ENCODE data around the gene ARAP1. TPM values are rescaled to one million over a fixed set of nuclear protein-coding genes. Genes with fewer than 3 reads are reported as not detected.

ARAP1 gene
- polyA plus RNA-seq, 3 donors: 31.5 to 109 (median 49.9) TPM

DNA sequence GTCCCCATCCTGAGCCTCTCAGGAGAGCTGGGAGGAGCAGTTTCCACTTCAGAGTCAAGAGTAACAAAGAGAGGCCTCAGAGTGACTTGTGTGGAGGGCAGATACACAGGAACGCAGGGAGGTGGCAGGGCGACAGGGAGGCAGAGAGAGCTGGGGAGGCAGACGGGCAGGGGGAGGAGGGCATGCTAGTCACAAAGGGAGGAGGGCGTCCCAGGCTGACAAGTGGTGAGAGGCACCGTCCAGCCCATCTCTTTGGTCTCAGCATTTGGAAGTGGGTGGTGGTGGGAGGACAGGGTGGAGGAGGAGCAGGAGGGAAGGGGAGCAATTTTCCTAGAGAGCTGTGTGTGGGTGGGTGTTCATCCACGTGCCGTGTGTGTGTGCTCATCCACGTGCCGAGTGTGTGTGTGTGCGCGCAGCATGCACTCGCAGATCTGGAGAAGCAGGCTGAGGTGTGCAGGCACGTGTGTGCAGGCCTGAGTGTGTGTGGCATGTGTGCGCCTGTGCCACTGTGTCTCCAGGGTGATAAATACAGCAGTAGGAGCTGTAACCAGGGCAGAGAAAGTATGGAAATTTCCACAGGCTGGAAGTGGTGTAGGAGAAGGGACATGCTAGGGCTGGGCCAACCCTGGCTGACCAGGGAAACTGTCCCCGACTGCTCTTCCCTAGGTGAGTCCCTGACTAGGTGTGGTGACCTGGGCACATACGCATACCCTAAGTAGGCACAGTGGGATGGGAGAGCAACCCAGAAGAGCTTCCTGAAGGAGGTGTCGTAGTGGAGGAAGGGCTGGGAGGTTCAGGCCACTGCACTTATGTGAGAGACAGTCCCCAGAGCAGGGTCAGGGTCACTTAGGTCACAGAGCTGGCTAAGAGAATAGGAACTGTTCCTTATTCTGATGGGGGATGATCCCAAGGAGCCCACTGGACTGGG is 70.7 kb downstream of the ARAP1 start:
- 29 to 43% (median 41%) methylated on average over 17 of the region's 17 CpGs for whole genome bisulfite sequencing, 3 donors
- no peak overlapping the region for H3K27ac ChIP-seq (ENCODE audit: low read depth, low read length)

DNA sequence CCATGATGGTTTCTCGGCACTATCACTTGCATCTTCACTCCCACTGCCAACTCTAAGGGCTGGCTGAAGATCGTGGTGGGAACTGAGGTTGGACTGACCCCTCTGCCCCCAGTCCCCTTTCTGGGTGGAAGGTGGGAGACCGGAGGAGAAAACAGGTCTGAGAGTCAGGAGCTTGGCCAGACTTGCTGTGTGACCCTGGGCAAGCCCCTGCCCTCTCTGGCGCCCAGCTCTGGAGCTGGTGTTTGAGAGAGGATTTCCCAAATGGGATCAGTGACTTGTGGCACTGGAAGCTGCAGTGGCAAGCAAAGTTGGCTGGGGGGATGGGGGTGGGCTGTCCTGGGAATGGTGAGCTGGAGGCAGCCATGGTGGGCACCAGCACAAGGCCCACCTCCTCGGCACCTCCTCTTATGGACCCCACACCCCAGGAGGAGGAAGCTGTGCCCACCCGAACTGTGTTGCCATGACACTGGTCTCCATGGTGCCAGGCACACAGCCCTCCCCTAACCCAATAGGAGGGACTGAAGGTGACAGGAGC is 71.5 kb downstream of the ARAP1 start:
- WGBS, 3 donors: 54 to 66% (median 65%) methylated on average over 6 of the region's 6 CpGs
- H3K27ac ChIP-seq (ENCODE audit: low read depth, low read length): no peak overlapping the region

DNA sequence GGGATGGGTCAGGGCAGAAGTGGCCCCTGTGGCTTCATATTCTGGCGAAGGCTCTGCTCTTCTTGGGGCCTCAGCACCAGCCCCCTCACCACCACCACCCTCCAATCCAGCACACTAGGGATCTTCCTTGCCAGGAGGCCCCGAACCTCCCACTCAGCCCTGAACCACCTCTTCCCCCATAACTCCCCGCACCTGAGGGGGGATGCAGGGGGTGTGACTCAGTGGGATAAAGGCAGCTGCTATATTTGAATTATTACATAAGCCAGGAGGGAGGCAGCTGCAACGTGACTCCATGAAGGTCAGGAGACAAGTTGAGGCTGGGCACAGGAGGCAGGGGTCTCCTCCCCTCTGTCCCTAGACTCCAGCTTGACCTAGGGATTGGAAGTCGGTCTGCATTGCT is 72.3 kb downstream of the ARAP1 start:
- WGBS, 3 donors: 51 to 67% (median 58%) methylated on average over 5 of the region's 5 CpGs
- H3K27ac ChIP-seq (ENCODE audit: low read depth, low read length): no peak overlapping the region

DNA sequence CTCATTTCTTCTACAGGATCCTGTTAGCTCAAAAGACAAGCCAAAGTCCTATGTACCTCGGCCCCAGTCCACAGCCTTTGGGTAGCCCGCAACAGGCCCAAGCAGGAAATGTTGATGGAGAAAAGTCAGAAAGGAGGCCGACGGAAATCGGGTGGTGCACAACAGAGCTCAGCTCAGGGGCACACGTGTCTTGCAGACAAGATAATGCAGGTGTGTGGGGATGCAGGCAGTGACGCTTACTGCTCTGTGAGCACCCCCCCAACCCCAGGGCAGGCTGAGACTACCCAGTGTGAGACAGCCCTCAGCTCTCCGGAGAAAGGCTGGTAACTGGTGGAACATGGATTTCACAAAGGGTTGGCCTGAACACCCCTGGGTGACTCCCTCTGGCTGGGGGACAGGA is 73.7 kb downstream of the ARAP1 start:
- 62 to 76% (median 72%) methylated on average over 8 of the region's 8 CpGs for WGBS, 3 donors
- no peak overlapping the region for H3K27ac ChIP-seq (ENCODE audit: low read depth, low read length)

DNA sequence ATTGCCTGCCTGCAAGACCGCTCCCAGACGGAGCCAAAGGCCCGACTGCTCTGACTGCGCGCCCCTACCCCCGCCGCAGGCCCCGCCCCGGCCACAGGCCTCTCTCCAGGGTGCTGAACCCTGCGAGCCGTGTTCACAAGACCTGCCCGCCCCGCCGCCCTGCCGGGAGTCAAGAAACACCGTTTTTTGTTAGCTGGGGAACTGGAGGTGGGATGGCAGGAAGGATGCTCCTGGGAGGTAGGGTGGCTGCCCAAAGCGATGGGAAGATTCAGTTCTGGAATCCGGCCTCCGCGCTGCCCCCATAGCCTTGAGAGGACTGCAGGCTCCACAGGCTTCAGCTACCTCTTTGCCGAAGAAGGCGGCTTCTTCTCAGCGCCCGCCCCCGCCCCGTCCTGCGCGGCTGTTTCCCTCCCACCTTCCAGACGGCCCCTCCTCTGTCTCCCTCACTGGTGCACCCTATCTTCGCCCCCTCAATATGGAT is 75.3 kb downstream of the ARAP1 start:
- 2 to 4% (median 3%) methylated on average over 30 of the region's 30 CpGs for WGBS, 3 donors
- H3K27ac ChIP-seq (ENCODE audit: low read depth, low read length): no peak overlapping the region

DNA sequence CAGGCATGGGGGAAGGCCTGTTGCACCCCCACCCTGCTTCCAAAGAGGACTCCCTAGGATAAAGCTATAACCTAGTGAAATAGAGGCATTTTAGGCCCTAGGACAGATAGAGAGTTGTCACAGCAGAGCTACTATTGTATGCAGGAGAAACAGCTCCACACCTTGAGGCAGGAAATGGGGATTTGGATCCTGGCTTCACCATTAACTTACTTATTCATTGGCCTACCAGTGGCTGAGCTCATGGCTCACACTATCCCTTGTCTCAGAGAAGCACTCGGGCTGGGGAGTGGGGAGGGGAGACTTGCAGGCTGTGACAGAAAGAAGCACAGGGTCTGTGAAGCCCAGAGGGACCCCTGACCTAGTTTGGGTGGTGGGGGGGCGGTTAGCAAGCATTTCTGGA is 77.0 kb downstream of the ARAP1 start:
- no peak overlapping the region for H3K27ac ChIP-seq (ENCODE audit: low read depth, low read length)
- WGBS, 3 donors: 28 to 54% (median 33%) methylated on average over 2 of the region's 2 CpGs

DNA sequence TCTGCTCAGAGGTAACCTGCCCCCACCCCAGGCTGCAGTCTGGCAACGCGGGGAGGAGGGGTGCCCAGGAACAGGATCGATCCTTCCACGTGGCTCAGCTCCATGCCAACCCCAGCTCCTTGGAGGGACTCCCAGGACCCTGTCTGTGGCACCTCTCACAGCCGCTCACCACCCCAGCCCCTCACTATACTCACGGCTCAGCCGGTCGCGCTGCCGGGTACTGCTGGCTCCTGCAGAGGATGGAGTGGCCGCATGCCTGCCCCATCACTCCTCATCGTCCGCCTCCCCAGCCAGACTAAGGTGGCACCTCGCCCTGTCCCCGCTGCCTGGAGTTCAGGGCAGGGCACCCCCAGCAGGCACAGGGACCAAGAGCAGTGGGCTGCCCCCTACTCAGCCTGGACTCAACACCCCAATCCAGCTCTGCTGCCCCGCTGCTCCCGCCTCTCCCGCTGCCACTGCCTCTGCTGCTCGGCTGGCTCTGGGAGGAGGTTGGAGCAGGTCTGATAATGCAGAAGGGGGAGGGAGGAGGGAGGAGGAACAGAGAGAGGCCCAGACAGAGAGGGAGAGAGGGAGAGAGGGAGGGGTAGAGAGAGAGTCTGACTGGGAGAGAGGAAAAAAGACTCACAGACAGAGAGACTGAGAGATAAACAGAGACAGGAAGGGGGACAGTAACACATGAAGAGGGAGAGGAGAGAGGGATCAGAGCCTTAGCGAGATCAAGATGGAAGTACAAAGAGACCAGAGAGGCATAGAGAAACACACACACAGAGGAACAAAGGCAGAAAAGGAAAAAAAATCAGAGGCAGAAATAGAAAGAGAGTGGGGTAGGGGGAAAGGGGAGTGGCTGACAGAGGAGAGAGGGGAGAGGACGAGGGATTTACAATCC is 78.0 kb downstream of the ARAP1 start, which contains the start of gene PDE2A:
Gene PDE2A, minus strand, starts transcription at position 480 of the 886 bp plus-strand sequence. Its CDS starts 215 bp downstream, at position 265.
- 6 to 7% (median 7%) methylated on average over 21 of the region's 21 CpGs for WGBS, 3 donors
- no peak within 1 kb of the TSS for H3K27ac ChIP-seq (ENCODE audit: low read depth, low read length)

DNA sequence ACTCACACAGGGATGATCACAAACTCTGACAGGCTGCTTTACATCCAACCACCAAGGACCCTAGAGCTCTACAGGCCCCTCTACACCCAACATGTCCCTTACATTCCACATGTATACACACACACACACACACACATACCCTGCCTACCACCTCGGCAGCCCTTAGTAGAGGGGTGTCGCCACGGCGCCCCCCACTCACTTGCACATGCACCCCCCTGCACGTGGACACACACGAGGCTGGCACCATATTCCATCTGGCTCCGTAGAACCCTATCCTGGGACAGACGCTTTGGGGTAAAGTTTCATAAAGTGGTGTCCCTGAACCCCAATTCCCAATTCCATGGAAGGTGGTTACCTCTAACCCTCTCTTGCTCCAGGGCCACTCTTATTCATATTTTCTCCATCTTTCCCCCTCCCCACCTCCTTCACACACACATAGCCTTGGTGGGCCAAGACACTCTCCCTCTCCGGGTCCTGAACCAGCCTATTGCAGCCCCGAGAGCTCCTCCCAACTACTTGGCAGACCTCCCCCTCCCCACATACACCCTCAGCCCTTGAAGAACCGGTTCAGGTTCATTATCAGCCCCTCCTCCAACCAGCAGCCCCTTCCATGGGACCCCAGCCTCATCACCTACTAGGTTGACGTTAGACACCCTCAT is 78.8 kb downstream of the ARAP1 start:
- no peak overlapping the region for H3K27ac ChIP-seq (ENCODE audit: low read depth, low read length)
- WGBS, 3 donors: 23 to 31% (median 29%) methylated on average over 12 of the region's 12 CpGs

DNA sequence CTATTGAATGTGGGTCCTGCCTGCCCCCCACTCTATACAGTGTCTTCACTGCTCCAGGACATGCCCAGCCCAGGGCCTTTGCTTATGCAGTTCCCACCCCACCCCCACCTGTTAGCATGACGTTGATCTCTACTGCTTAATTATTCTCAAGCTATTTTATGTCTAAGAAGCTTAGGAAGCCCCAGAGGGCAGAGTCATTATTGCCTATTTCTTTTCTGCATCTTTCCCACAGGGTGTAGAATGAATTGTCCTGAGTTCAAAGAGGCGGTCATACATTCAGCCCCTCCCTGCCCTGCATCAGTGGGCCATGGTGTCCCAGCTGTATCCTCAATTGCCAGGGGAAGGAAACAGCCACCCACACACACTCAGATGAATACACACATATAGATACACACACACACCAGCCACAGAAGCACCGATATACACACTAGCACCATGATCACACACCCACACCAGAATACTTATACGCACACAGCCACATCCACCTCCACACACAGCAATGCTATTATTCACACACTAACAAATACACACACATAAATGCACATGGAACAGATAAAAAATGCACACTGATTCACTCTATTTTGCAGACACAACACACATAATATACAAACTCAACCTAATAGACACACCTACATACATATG is 79.5 kb downstream of the ARAP1 start:
- H3K27ac ChIP-seq (ENCODE audit: low read depth, low read length): no peak overlapping the region
- 57 to 64% (median 59%) methylated on average over 4 of the region's 4 CpGs for WGBS, 3 donors

DNA sequence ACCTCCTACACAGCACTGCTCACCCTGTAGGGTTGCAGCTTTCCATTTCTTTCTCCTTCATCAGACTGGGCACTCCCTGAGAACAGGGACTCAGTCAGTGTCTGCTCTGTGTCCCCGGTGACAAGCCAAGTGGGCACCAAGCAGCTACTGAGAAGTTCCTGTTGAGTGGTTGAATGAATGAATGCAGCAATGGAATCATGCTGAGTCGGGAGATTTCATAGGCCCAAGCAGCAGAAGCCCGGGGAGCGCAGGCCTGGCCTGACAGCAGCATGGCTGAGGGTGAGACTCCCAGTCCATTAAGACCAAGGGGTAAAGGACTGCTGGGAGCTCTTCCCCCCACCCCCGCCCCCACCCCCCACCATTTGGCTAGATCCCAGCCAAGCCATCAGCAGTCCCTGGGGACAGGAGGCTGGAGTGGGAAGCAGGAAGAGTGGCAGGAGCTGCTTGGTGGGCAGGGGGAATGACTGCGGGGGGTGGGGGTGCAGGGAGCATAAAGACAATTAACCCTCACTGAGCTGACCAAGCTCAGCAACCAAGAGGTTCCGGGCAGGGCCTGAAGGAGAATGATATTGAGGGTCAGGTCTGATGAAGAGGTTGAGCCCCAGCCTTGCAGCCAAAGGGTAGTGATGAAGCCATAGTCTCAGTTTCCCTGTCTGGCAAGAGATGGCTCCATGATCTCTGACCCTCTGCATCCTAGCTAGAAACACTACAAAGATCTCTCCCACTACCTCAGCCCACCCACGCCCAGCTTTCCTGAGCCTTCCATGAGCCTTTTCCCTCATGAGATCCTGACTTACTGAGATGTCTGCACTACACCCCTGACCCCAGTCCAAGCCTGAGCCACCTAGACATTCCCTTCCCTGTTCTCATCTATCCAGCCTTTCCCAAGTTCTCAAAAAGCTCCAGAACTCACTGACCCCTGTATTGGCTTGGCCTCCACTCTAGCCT is 80.8 kb downstream of the ARAP1 start:
- no peak overlapping the region for H3K27ac ChIP-seq (ENCODE audit: low read depth, low read length)
- 48 to 56% (median 53%) methylated on average over 8 of the region's 8 CpGs for WGBS, 3 donors

DNA sequence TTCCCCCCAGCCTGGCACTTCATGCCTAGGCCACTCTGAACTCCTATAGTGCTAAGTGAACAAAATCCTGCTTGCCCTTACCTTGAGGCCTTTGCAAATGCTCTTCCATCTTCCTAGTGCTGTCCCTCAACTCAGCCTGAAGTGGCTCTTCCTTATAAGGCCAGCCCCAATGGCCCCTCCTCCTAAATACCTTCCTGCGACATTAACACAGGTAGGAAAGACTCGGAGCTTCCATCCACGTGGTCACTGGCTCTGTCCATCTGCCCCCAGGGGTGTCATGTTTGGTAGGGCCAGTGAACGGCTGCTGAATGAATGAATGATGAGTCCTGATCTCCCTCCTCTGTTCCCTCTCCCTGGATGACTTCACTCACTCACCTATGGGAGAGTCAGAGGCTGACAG is 82.2 kb downstream of the ARAP1 start:
- 40 to 58% (median 48%) methylated on average over 4 of the region's 4 CpGs for WGBS, 3 donors
- no peak overlapping the region for H3K27ac ChIP-seq (ENCODE audit: low read depth, low read length)

DNA sequence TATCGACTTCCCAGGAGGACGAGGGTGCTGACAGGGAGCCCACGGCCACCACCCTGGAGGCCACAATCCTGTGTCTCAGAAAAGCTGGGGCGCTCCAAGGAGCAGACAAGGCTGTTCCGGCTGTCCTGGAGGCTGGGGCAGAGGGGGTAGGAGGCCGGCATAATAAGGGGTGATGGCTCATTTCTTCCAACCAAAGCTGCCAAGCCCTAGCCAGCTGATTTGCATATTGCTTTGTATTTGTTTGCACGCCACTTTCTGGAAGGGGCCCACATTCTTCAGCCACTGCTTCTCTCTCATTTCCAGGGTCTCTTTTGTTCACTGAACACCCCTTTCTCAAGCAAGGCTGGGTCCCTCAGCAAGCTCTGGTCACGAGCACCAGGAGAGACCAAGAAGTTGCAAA is 82.7 kb downstream of the ARAP1 start:
- 59 to 75% (median 72%) methylated on average over 8 of the region's 8 CpGs for WGBS, 3 donors
- H3K27ac ChIP-seq (ENCODE audit: low read depth, low read length): no peak overlapping the region

DNA sequence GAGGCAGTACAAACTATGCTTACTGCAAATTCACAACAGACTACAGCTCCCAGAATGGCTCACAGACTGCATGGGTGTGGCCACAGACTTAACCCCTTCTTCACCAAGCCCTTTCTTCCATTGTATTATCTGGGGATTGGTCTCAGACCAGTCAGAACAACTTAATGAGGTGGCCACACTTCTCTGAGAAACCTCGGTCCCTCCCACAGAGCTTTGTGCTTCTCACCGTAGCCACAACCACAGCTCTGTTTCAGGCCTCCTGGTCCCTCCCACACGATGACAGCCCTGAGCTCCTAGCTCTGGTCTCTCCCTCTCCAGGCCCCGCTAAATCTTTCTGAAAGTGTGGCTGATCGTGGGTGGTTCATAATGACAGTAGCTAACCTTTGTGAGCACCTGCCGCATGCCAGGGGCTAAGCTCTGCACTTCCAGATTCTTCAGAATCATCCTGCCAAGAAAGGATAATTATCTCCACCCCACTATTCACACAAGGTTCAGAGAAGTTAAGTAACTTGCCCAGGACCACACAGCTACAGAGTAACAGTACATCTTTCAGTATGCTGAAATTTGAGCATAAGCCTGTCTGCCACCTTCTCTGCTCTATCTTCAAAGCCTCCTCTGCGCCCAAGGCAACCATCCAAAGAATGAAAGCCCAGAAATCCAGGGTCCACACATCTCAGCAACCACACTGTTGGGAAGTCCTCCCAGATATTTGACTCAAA is 83.4 kb downstream of the ARAP1 start:
- 53 to 65% (median 54%) methylated on average over 7 of the region's 7 CpGs for WGBS, 3 donors
- H3K27ac ChIP-seq (ENCODE audit: low read depth, low read length): no peak overlapping the region

DNA sequence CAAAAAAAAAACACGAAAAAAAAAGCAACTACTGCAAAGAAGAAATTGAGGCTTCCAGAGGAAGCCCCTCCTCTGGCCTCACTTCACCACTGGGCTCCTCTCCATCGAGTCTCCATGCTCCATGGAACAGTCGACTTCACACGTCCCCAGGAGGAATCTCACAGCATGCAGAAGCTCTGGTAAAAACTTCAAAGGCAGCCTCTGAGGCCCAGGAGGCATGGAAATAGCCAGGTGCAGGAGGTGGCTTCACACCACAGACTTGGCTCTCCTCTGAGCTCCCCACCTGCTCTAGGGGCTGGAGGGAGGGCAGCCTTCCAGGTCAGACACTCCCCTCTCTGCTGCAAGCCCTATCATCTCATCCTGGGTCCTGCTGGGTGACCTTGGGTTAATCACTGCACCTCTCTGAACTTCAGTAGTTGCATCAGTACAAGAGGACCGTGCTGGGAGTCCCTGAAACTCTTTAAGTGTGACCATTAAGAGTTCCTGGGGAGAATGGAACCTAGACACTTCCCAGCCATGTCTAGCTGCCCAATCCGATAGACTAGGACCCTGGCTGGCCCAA is 86.2 kb downstream of the ARAP1 start:
- no peak overlapping the region for H3K27ac ChIP-seq (ENCODE audit: low read depth, low read length)
- WGBS, 3 donors: 27 to 45% (median 42%) methylated on average over 6 of the region's 6 CpGs

DNA sequence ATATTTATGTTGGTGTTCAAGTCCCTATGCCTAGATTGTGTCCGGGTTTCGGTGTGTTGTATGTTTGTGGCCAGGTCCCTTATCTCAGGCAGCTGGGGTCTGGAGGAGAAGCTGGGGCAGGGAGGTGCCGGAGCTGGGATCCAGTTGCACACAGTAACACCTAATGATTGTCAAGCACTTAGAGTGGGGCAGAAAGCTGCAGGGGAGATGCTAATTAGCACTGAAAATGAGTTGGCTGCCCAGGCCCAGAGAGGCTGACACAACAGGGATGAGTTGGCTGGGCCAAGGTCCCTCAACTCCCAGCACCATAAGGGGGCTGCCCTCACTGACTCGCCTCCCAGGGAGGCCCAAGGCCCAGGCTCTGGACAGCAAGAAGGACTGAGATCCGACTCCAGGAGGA is 90.2 kb downstream of the ARAP1 start:
- WGBS, 3 donors: 75 to 80% (median 78%) methylated on average over 5 of the region's 5 CpGs
- no peak overlapping the region for H3K27ac ChIP-seq (ENCODE audit: low read depth, low read length)

DNA sequence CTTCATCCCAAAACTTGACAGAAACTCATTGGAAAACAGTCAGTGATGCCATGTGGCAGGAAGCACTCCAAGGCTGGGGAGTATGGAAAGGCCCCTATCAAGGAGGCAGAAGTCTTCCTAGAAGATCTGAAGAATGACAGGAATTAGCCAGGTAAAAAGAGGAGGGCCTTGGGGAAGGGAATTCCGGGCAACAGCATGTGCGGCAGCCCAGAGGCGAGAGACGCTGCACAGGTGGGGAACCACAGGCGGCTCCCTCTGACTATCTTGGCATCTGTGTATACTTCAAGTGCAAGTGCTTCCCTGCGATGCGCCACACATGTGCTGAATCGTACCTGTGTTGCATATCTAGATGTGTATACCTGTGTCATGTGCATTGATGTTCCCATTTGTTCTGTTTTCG is 90.7 kb downstream of the ARAP1 start:
- WGBS, 3 donors: 75 to 87% (median 85%) methylated on average over 9 of the region's 9 CpGs
- no peak overlapping the region for H3K27ac ChIP-seq (ENCODE audit: low read depth, low read length)
